ENCODE data around the gene MICAL1. TPM values are rescaled to one million over a fixed set of nuclear protein-coding genes. Genes with fewer than 3 reads are reported as not detected.

Gene MICAL1
- total and polyA plus RNA-seq, 2 of the 8 experiments (the other 6 are each of a cell fraction or from before 2014, with no cell fraction given), result 42.5 to 55.4 TPM

DNA sequence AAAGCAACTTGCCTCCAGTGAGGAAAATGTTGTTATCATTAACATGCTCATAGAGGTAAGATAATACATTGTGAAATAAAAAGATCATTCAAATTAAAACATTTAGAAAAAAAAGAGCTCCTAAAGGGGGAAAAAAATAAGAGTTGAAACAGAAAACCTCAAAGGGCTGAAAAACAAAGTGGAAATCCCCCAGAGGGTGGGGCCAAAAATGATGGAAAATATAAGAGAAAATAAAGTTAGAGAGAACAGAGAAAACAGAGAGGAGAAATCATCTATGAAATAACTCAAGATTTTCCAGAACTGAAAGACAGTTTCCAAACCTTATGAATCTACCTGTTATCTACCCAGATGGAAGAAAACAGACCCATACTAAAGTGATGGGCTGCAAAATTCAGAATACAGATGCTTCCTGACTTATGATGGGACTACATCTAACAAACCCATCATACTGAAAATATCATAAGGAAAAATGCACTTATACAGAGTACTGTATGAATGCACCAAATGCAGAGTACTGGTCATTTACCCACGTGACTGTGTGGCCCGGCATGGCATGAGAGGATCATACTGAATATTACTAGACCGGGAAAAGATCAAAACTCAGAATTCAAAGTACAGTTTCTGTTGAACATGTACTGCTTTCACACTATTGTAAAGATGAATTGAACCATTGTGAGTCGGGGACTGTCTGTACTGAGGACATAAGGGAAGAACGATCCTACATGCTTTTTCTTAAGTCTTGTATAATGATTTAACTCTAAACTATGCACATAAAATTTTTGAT lies 23.5 kb upstream of the MICAL1 start:
- Histone ChIP-seq H3K23ac (ENCODE audit: insufficient read length) (no peak overlapping the region), H3K79me2 (ENCODE audit: control insufficient read depth in 1 of 2, insufficient read depth in 2 of 2, low read length in 2 of 2) (peaks cover 20 to 74% of the 10 kb centered on the region in 2 experiments), H3K4me1 (replicated peaks in 1 of 4; ENCODE audit: control insufficient read depth in 3 of 4, insufficient read depth in 4 of 4, low read length in 3 of 4) (peaks cover 2 to 15% (median 4%) of the 10 kb centered on the region in 4 experiments; a peak in 5 of 7 replicates), H3K56ac (replicated peaks; ENCODE audit: insufficient read length, low read depth, low read length) (no peak overlapping the region), H3K4ac (replicated peaks; ENCODE audit: insufficient read length, low read depth, low read length) (peak overlapping the region; percentile 86), H3K36me3 (ENCODE audit: control insufficient read depth in 2 of 4, insufficient read depth in 4 of 4, low read length in 3 of 4) (peaks cover 7 to 63% (median 41%) of the 10 kb centered on the region in 4 experiments), H2AK5ac (ENCODE audit: low read depth, low read length) (no peak overlapping the region), H3K4me3 (ENCODE audit: extremely low read depth in 1 of 4, insufficient read depth in 2 of 4, low read depth in 3 of 4, low read length in 4 of 4) (peak overlapping the region in 2 of 4 experiments; percentile 31 to 48; a peak in 3 of 8 replicates), H2BK12ac (ENCODE audit: low read depth, low read length) (no peak overlapping the region), H4K8ac (ENCODE audit: extremely low read depth, insufficient read depth, low read length) (no peak overlapping the region), H4K5ac (ENCODE audit: insufficient read length, low read depth, low read length) (no peak overlapping the region), H2BK15ac (ENCODE audit: low read length) (no peak overlapping the region), H2AFZ (ENCODE audit: low read length) (no peak overlapping the region), H3K9me3 (ENCODE audit: insufficient read depth in 2 of 2, low read depth in 1 of 2, low read length in 1 of 2) (no peaks in the 10 kb centered on the region), H3K18ac (ENCODE audit: extremely low read depth, low read length) (no peak overlapping the region), H3K14ac (ENCODE audit: insufficient read length) (no peak overlapping the region), H3K79me1 (ENCODE audit: low read depth, low read length) (peaks cover 7% of the 10 kb centered on the region), H2BK120ac (replicated peaks; ENCODE audit: low read depth, low read length) (no peak overlapping the region), H4K91ac (replicated peaks; ENCODE audit: insufficient read length, low read length) (no peak overlapping the region), H3K4me2 (ENCODE audit: insufficient read depth in 1 of 2, low read depth in 2 of 2, low read length in 2 of 2) (peak overlapping the region; percentile 49 to 72), H2BK5ac (ENCODE audit: low read depth, low read length) (no peak overlapping the region), H4K20me1 (replicated peaks in 1 of 2; ENCODE audit: control insufficient read depth in 1 of 2, insufficient read depth in 2 of 2, low read length in 2 of 2) (peaks cover 2 to 13% of the 10 kb centered on the region in 2 experiments), H3K9ac (replicated peaks in 1 of 4; ENCODE audit: extremely low read depth in 1 of 4, low read depth in 3 of 4, low read length in 3 of 4) (no peak overlapping the region), H3K27me3 (replicated peaks in 1 of 4; ENCODE audit: control insufficient read depth in 3 of 4, extremely low read depth in 1 of 4, insufficient read depth in 3 of 4, low read length in 3 of 4) (no peaks in the 10 kb centered on the region), H2BK20ac (ENCODE audit: low read length) (no peak overlapping the region), H3K27ac (ENCODE audit: low read depth, low read length) (no peak overlapping the region), H3K23me2 (ENCODE audit: low read depth, low read length) (peaks cover 7% of the 10 kb centered on the region; the same call in 1 of the 2 replicates)
- CTCF ChIA-PET (ENCODE audit: partially characterized antibody), result interaction anchor here (0.6 to 1.8 kb wide), 5 partner anchors 10 to 1802 kb away, joined by 3 to 6 read pairs (median 4); no protein-coding TSS in a partner anchor
- POLR2A ChIA-PET (ENCODE audit: partially characterized antibody), result interaction anchor here (0.6 to 2.5 kb wide), 4 partner anchors 13 to 138 kb away, joined by 3 to 10 read pairs (median 5); no protein-coding TSS in a partner anchor
- 88% methylated on average over 5 of the region's 5 CpGs; no CpG with 5 or more reads in 1 of the 2 experiments for WGBS, 2 experiments (ENCODE audit: extremely low coverage in 1 of 2, insufficient coverage in 1 of 2, insufficient read length in 1 of 2, insufficient replicate concordance in 2 of 2, low coverage in 1 of 2, low lambda C conversion rate in 2 of 2, missing lambda C conversion rate in 1 of 2)
- TF ChIP-seq FOSL1 (IDR thresholded peaks at IDR 0.05; ENCODE audit: insufficient read depth, low read depth, low read length), result no peak
- no peak for TF ChIP-seq GABPA (IDR thresholded peaks at IDR 0.05; ENCODE audit: borderline replicate concordance, insufficient read depth, low read length)
- no peak for FAIRE-seq
- no peak for DNase-seq (ENCODE audit: low read depth in 1 of 2, low spot score in 2 of 2)

Data from H1 (cell line).